ENCODE data around the gene LRP2BP.

GRCh38 chr4:185392156-185392555 lies 3.6 kb downstream of the LRP2BP start:
- TF ChIP-seq CTCF (conservative IDR thresholded peaks at IDR 0.05; ENCODE audit: low read depth, low read length): no peak
- no peak for TF ChIP-seq SMC3 (IDR thresholded peaks at IDR 0.05; ENCODE audit: low read depth, low read length)
- no peak for TF ChIP-seq RAD21 (IDR thresholded peaks at IDR 0.05; ENCODE audit: low read length)
- TF ChIP-seq POLR2A (IDR thresholded peaks at IDR 0.05; ENCODE audit: low read depth, low read length): no peak
- no peak for TF ChIP-seq MAZ (IDR thresholded peaks at IDR 0.05; ENCODE audit: borderline replicate concordance, low read depth, low read length)
- TF ChIP-seq MXI1 (IDR thresholded peaks at IDR 0.05; ENCODE audit: borderline replicate concordance, low read depth, low read length): no peak

Measured in IMR-90 (cell line).